T-cell (primary cell): ENCODE measurements around the gene SAMD9. TPM values are rescaled to one million over a fixed set of nuclear protein-coding genes. Genes with fewer than 3 reads are reported as not detected.

Source experiments
- ATAC-seq, 4 experiments: fragments of 200-7000 bp in 3 of 4; fragments of 150-1000 bp in 1 of 4; cut with Tn5 transposase; replicated peaks in 1 of 4; 1 replicate in 3 of 4; 2 replicates in 1 of 4; pipeline ENCODE4 v1.10.0; 2021; ENCODE audit warnings: moderate library complexity in 3 of 4, mild to moderate bottlenecking in 2 of 4, moderate number of reproducible peaks in 1 of 4
- CTCF ChIA-PET, 2 donors: fragments of 300-600 bp; sonication (Branson Sonifier 250); formaldehyde crosslinking; loops; one replicate each; lab custom pipeline; 2022; ENCODE audit warnings: antibody characterized with exemption in 2 of 2; lab: Charles Lee
- POLR2A ChIA-PET, 2 donors: fragments of 300-600 bp; sonication (Branson Sonifier 250); formaldehyde crosslinking; loops; one replicate each; lab custom pipeline; 2022; ENCODE audit warnings: antibody characterized with exemption in 2 of 2; lab: Charles Lee
- DNase-seq, 35 experiments: peaks; one replicate each; pipeline versions ENCODE4 v3.0.0 to v3.0.0-alpha.2; 2013 to 2023
- H3K27ac ChIP-seq: one replicate; pipeline ENCODE4 v1.5.1; 2013; ENCODE audit warnings: low read length
- H3K27me3 ChIP-seq, 2 experiments: replicated peaks in 1 of 2; 1 replicate in 1 of 2; 2 replicates in 1 of 2; pipeline versions ENCODE4 v1.6.1 to v1.7.0; 2013; ENCODE audit warnings: low read length in 1 of 2, mixed read lengths in 1 of 2; ENCODE audit not compliant: control insufficient read depth in 2 of 2, insufficient read depth in 2 of 2; ENCODE audit errors: extremely low read depth in 1 of 2
- H3K36me3 ChIP-seq, 2 donors: 1 replicate in 1 of 2; 2 replicates in 1 of 2; pipeline versions ENCODE4 v1.6.1 to v1.7.0; 2013; ENCODE audit warnings: low read length in 1 of 2; ENCODE audit not compliant: control insufficient read depth in 2 of 2, insufficient read depth in 1 of 2; ENCODE audit errors: extremely low read depth in 1 of 2
- H3K4me1 ChIP-seq, 2 experiments: 1 replicate in 1 of 2; 2 replicates in 1 of 2; pipeline versions ENCODE4 v1.6.1 to v1.7.0; 2013; ENCODE audit warnings: low read length in 2 of 2, mixed read lengths in 1 of 2; ENCODE audit not compliant: insufficient read depth in 2 of 2, control insufficient read depth in 1 of 2; ENCODE audit errors: extremely low read depth in 1 of 2
- H3K4me3 ChIP-seq, 2 donors: 1 replicate in 1 of 2; 2 replicates in 1 of 2; pipeline versions ENCODE4 v1.5.1 to v1.7.0; 2013; ENCODE audit warnings: mild to moderate bottlenecking in 2 of 2, low read length in 1 of 2, moderate library complexity in 1 of 2; ENCODE audit not compliant: control insufficient read depth in 1 of 2; ENCODE audit errors: extremely low read depth in 1 of 2
- H3K9me3 ChIP-seq: 2 replicates; pipeline ENCODE4 v1.7.0; 2013
- H3K27ac Mint-ChIP-seq, 2 donors: one replicate each; pipeline ENCODE4 v1.8.0; 2020 to 2021; ENCODE audit warnings: mild to moderate bottlenecking in 2 of 2, mixed read lengths in 2 of 2
- H3K27me3 Mint-ChIP-seq, 2 donors: one replicate each; pipeline ENCODE4 v1.8.0; 2021 to 2022; ENCODE audit warnings: mixed read lengths in 2 of 2
- H3K36me3 Mint-ChIP-seq: one replicate; pipeline ENCODE4 v1.8.0; 2021; ENCODE audit warnings: mixed read lengths
- H3K4me1 Mint-ChIP-seq, 3 donors: one replicate each; pipeline ENCODE4 v1.8.0; 2020 to 2022; ENCODE audit warnings: mixed read lengths in 3 of 3, mild to moderate bottlenecking in 1 of 3
- H3K4me3 Mint-ChIP-seq, 3 donors: one replicate each; pipeline ENCODE4 v1.8.0; 2020 to 2022; ENCODE audit warnings: mild to moderate bottlenecking in 3 of 3, mixed read lengths in 3 of 3, moderate library complexity in 3 of 3
- H3K9me3 Mint-ChIP-seq, 3 donors: one replicate each; pipeline ENCODE4 v1.8.0; 2020 to 2022; ENCODE audit warnings: mixed read lengths in 3 of 3
- WGBS: methylation state at CpG from one replicate; pipeline ENCODE4 v1.1.5; 2013; ENCODE audit warnings: missing lambda C conversion rate; ENCODE audit not compliant: insufficient coverage; 5-methylcytosine and 5-hydroxymethylcytosine counted together
- total RNA-seq, 35 experiments: library from RNA in 6 of 35; stranded (reverse) in 6 of 35; fragments of 120-200 nt in 1 of 35; gene quantifications; one replicate each; pipeline versions ENCODE4 v1.2.1 to v1.2.4 and lab custom pipeline; 2013 to 2026

The SAMD9 gene
- total RNA-seq, 5 donors from 2014 or later (not counting 1 experiment from before 2014, with no cell fraction given) = 28.2 to 42.2 (median 38.1) TPM

DNA sequence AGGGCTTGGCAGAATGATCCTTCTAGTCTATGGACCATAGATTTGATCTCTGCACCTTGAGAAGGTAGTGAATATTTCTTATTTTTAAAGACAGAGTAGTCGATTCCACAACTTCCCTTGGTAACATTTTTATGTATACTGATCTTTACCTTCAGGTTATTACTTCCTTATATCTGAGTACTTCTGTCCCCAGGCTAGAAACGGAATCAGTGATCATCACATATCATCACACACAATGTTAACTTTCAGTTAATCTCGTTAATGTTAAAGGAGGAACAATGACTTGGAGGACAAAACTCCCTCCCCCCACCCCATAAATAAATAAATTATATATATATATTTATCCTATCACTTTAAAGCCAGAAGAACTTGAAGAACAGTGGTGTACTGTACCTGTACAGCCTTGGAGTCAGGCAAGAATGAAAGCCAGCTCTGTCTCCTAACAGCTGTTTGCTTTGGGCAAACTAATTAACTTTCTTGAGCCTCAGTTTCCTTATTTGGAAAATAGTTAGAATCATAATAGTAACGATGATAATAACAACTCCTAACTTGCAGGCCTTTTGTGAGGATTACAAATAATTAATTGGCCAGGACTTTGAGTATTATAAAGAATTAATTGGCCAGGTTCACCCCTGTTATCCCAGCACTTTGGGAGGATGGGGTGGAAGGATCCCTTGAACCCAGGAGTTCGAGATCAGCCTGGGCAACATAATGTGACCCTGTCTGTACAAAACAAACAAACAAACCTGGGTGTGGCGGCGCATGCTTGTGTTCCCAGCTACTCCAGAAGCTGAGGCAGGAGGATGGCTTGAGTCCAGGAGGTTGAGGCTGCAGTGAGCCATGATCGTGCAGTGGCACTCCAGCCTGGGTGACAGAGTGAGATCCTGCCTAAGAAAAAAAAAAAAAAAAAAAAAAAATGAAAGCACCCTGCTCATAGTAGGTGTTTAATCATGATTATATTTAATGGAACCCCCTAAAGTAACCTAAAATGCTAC, 63.5 kb downstream of the SAMD9 start:
- H3K27me3 ChIP-seq = peaks cover 0 to 4% of the 10 kb centered on the region in 2 experiments
- ATAC-seq (no peak), DNase-seq (no peak)
- Mint-ChIP-seq H3K9me3 (no peaks in the 10 kb centered on the region), H3K4me1 (peaks cover 0 to 8% (median 6%) of the 10 kb centered on the region in 3 donors), H3K4me3 (no peak overlapping the region), H3K27ac (no peak overlapping the region), H3K36me3 (no peaks in the 10 kb centered on the region), H3K27me3 (no peaks in the 10 kb centered on the region)
- H3K4me1 ChIP-seq = peaks cover 0 to 3% of the 10 kb centered on the region in 2 experiments
- H3K36me3 ChIP-seq = no peaks in the 10 kb centered on the region
- no CpG with 5 or more reads among the region's 8 CpGs for WGBS
- no peak overlapping the region for H3K4me3 ChIP-seq
- no peak overlapping the region for H3K27ac ChIP-seq
- H3K9me3 ChIP-seq = no peaks in the 10 kb centered on the region
- CTCF ChIA-PET = interaction anchor here in 1 of 2 donors (0.7 to 1.4 kb wide), 2 partner anchors 411 to 524 kb away, joined by 4 to 7 read pairs; no protein-coding TSS in a partner anchor
- POLR2A ChIA-PET = no interaction called here

DNA sequence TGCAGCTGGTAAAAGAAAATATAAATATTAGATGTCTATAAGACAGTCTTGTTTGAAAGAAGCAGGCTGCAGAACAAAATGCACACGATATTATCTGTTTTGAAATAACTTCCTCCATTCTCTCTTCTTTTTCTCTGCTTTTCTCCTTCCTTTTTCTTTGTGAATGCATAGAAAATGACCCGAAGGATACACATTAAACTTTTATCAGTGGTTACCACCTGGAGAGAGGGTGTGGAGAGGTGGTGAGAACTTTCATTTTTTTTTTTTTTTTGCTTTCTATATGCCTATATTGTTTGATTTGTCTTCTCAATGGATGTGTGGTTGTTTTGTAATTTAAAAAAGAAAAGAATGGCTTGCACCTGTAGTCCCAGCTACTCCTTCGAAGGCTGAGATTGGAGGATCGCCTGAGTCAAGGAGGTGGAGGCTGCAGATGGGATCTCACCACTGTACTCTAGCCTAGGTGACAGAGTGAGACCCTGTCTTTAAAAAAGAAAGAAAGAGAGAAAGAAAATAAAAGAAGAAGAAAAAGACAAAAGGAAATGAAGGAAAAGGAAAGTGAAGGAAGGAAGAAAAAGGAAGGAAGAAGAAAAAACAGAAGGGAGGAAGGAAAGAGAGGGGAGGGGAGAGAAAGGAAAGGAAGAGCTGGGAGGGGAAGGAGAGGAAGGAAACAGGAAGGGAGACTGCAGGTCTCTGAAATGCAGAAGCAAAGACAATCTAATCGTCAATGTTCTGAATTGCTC, 64.4 kb downstream of the SAMD9 start:
- Mint-ChIP-seq H3K27me3 (no peaks in the 10 kb centered on the region), H3K36me3 (no peaks in the 10 kb centered on the region), H3K4me3 (no peak overlapping the region), H3K4me1 (peaks cover 0 to 8% (median 6%) of the 10 kb centered on the region in 3 donors), H3K9me3 (no peaks in the 10 kb centered on the region), H3K27ac (no peak overlapping the region)
- 100% methylated on average over 2 of the region's 5 CpGs for whole genome bisulfite sequencing
- DNase-seq (no peak), ATAC-seq (no peak)
- ChIA-PET POLR2A (no interaction called here), CTCF (interaction anchor here in 1 of 2 donors (0.5 to 1.4 kb wide), 3 partner anchors 410 to 974 kb away, joined by 3 to 4 read pairs (median 3); no protein-coding TSS in a partner anchor)
- Histone ChIP-seq H3K27me3 (peaks cover 0 to 4% of the 10 kb centered on the region in 2 experiments), H3K9me3 (no peaks in the 10 kb centered on the region), H3K36me3 (no peaks in the 10 kb centered on the region), H3K27ac (no peak overlapping the region), H3K4me1 (peaks cover 0 to 3% of the 10 kb centered on the region in 2 experiments), H3K4me3 (no peak overlapping the region)

DNA sequence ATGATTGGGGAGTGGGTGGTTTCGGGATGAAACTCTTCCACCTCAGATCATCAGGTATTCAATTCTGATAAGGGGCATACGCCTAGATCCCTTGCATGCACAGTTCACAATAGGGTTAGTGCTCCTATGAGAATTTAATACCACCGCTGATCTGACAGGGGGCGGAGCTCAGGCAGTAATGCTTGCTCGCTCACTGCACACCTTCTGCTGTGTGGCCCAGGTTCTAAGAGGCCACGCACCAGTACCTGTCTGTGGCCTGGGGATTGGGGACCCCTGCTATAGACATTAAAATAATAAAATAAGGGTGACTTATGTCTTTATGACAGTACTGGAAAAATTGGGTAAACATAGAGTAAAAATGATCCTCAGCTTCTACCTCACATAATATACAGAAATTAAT, 66.1 kb downstream of the SAMD9 start:
- H3K9me3 ChIP-seq = no peaks in the 10 kb centered on the region
- Mint-ChIP-seq H3K27ac (no peak overlapping the region), H3K36me3 (no peaks in the 10 kb centered on the region), H3K9me3 (no peaks in the 10 kb centered on the region), H3K27me3 (no peaks in the 10 kb centered on the region), H3K4me1 (peaks cover 0 to 8% (median 6%) of the 10 kb centered on the region in 3 donors), H3K4me3 (no peak overlapping the region)
- H3K27me3 ChIP-seq = peaks cover 0 to 2% of the 10 kb centered on the region in 2 experiments
- H3K4me3 ChIP-seq = no peak overlapping the region
- WGBS = no CpG with 5 or more reads among the region's 6 CpGs
- peaks cover 0 to 3% of the 10 kb centered on the region in 2 experiments for H3K4me1 ChIP-seq
- ATAC-seq (no peak), DNase-seq (no peak)
- ChIA-PET CTCF (no interaction called here), POLR2A (no interaction called here)
- H3K27ac ChIP-seq = no peak overlapping the region
- H3K36me3 ChIP-seq = no peaks in the 10 kb centered on the region

Other genes with a start within 250 kb of the SAMD9 start
- gene SAMD9L, start 30.4 kb upstream of the SAMD9 start, total RNA-seq = 10 to 100 TPM; 24.7 to 45.5 (median 32.8) TPM
- gene HEPACAM2, start 108.5 kb upstream of the SAMD9 start, total RNA-seq = under 1 TPM in 1 of 5 donors, not detected in 4; 0.13 TPM
- 10 to 100 TPM; 27.8 to 35.4 (median 31.1) TPM for gene VPS50, start 114.4 kb upstream of the SAMD9 start, total RNA-seq